ENCODE data around the gene CDH2. TPM values are rescaled to one million over a fixed set of nuclear protein-coding genes. Genes with fewer than 3 reads are reported as not detected.

Gene CDH2
- total RNA-seq, 1 experiment from 2014 or later: 36.2 TPM

- H3K36me3 Mint-ChIP-seq (ENCODE audit: insufficient read depth in 1 of 3, low read depth in 3 of 3): no peaks in the 10 kb centered on the region
- H3K9me3 Mint-ChIP-seq: no peaks in the 10 kb centered on the region
- Histone ChIP-seq H3K4ac (ENCODE audit: low read depth, low read length) (no peak overlapping the region), H3K4me2 (ENCODE audit: insufficient read depth, insufficient read length, low read length) (no peak overlapping the region), H2BK20ac (ENCODE audit: low read depth, low read length, poor library complexity, severe bottlenecking) (no peak overlapping the region), H4K5ac (ENCODE audit: insufficient read length, low read depth, low read length) (no peak overlapping the region), H2BK15ac (ENCODE audit: low read depth, low read length) (no peak overlapping the region), H4K8ac (replicated peaks; ENCODE audit: insufficient read length, low read depth, low read length) (no peak overlapping the region), H2AK5ac (ENCODE audit: insufficient read length, low read length) (no peak overlapping the region), H3T11ph (ENCODE audit: low read length) (no peak overlapping the region), H3K9me3 (ENCODE audit: control insufficient read depth, low read depth, low read length) (no peaks in the 10 kb centered on the region), H2AFZ (ENCODE audit: low read length) (no peak overlapping the region), H3K56ac (ENCODE audit: insufficient read length, low read depth, low read length) (no peak overlapping the region), H2BK120ac (ENCODE audit: low read depth, low read length, poor library complexity, severe bottlenecking) (no peak overlapping the region), H3K18ac (ENCODE audit: insufficient read length, low read depth, low read length) (no peak overlapping the region), H3K79me1 (ENCODE audit: insufficient read depth, low read depth, low read length, poor library complexity, severe bottlenecking) (no peaks in the 10 kb centered on the region), H4K20me1 (ENCODE audit: control insufficient read depth, insufficient read depth, insufficient read length) (no peaks in the 10 kb centered on the region), H3K27me3 (ENCODE audit: insufficient read depth, low read length) (no peaks in the 10 kb centered on the region), H3K23me2 (ENCODE audit: insufficient read length, low read depth, low read length, poor library complexity, severe bottlenecking) (no peaks in the 10 kb centered on the region), H3K14ac (ENCODE audit: insufficient read depth, low read length) (no peak overlapping the region), H3K9ac (ENCODE audit: extremely low read depth, insufficient read length, low read length) (no peak overlapping the region), H3K27ac (ENCODE audit: insufficient read length, low read depth, low read length) (no peak overlapping the region), H2BK12ac (ENCODE audit: insufficient read length, low read depth, low read length) (no peak overlapping the region), H4K91ac (ENCODE audit: insufficient read length, low read depth, low read length) (no peak overlapping the region), H3K23ac (ENCODE audit: insufficient read length, low read depth, low read length) (no peak overlapping the region), H3K79me2 (ENCODE audit: insufficient read depth, low read length) (no peaks in the 10 kb centered on the region; the same call in 1 of the 2 replicates), H2BK5ac (ENCODE audit: insufficient read length, low read length) (no peak overlapping the region), H3K4me1 (ENCODE audit: insufficient read depth, low read length) (peaks cover 4% of the 10 kb centered on the region; the same call in 1 of the 2 replicates)
- H3K4me1 Mint-ChIP-seq: peaks cover 35 to 43% of the 10 kb centered on the region in 2 experiments
- TF ChIP-seq, protein P1, sequence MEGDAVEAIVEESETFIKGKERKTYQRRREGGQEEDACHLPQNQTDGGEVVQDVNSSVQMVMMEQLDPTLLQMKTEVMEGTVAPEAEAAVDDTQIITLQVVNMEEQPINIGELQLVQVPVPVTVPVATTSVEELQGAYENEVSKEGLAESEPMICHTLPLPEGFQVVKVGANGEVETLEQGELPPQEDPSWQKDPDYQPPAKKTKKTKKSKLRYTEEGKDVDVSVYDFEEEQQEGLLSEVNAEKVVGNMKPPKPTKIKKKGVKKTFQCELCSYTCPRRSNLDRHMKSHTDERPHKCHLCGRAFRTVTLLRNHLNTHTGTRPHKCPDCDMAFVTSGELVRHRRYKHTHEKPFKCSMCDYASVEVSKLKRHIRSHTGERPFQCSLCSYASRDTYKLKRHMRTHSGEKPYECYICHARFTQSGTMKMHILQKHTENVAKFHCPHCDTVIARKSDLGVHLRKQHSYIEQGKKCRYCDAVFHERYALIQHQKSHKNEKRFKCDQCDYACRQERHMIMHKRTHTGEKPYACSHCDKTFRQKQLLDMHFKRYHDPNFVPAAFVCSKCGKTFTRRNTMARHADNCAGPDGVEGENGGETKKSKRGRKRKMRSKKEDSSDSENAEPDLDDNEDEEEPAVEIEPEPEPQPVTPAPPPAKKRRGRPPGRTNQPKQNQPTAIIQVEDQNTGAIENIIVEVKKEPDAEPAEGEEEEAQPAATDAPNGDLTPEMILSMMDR (conservative IDR thresholded peaks at IDR 0.05): no peak
- H3K4me3 Mint-ChIP-seq: no peak overlapping the region
- DNase-seq: no peak
- H3K27me3 Mint-ChIP-seq (ENCODE audit: low read depth): no peaks in the 10 kb centered on the region
- WGBS (ENCODE audit: extremely low coverage, insufficient read length, low lambda C conversion rate): no CpG with 5 or more reads among the region's 3 CpGs
- no peak overlapping the region for H3K27ac Mint-ChIP-seq
These were observed 137.2 kb downstream of the CDH2 start for GRCh38 chr18:28039691-28040090.
